Embryonic facial prominence (tissue), 1 donor: ENCODE data around the gene RIMBP2.

ENCODE experiments used
- DNase-seq: peaks from one replicate; pipeline ENCODE4 v3.0.0-alpha.2; 2016; ENCODE audit errors: extremely low spot score

Gene RIMBP2

DNA sequence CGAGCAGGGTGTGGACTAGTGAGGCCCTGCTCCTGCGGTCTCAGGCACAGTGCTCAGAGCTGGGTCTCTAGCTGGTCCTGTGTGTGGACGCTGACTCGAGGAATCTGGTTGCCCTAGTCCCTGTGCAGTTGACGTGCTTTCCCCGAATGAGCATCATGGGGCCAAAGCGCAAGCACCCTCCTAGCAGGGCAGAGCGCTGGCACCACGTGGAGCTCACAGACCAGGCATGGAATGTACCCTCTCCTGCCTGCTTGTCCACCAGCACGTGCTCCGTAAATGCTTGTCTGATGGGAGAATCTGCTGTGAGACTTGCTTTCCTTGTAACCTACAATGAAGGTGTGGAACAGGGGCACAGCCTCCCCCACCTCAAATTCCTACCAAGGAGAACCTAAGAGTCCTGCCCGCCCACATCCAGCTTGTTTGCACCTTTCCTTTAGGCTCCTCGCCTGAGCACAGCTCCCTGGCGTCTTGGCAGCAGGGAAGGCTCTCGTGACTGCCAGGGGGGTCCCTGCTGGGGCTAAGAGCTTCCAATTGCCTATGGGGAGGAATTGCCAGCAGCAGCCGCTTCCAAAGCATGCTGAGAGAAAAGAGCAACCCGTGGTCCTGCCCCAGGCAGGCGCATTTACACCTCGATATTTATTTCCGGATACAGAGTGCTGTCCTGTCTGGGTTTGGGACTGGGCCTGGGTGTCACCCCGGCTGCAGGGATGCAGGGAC is 253.4 kb downstream of the RIMBP2 start:
- no peak for DNase-seq

DNA sequence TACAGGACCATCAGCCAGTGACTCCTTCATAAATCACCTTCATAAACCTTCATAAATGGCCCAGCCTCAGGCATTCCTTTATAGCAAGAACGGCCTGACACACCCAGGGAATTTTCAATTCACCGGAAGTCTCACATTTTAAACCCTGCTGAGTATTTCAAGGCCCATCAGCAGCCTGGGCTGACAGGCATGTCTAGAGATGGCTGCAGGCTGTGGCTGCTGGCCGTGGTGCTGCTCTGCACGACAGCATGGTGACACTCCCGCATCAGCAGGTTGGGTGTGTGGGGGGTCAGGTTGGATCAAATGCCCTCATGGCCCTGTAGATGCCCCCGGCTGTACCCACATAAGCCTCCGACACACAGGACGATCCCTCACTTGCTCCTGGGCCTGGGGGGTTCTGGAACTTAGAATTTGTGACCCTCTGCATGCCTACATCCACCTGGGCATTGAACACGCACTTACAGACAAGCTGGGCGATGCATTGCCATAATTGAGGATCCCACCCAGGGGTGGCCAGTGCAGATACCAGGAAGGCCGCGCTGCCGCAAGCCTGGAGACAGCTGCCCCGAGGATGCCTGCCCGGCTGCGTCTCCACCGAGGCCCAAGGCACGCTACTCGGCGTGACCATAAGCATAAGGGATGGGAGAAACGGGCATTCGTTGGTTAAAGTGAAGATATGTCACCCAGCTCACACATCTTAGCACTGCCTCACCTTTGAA is 254.1 kb downstream of the RIMBP2 start:
- DNase-seq = no peak

DNA sequence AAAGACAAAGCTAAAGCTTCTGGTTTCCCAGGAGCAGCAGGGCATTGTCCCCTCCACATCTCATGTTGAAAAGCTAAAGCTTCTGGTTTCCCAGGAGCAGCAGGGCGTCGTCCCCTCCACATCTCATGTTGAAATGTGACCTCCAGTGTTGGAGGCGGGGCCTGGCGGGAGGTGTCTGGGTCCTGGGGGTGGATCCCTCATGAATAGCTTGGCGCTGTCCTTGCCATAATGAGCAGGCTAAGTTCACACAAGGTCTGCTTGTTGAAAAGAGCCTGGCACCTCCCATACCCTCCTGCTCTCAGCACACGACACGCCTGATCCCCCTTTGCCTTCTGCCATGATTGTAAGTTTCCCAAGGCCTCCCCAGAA is 254.7 kb downstream of the RIMBP2 start:
- DNase-seq = no peak

- no peak for DNase-seq
Observed at GRCh38 chr12:130460611-130461446, 255.3 kb downstream of the RIMBP2 start.

- DNase-seq = no peak
Observed at GRCh38 chr12:130459916-130460315, 256.2 kb downstream of the RIMBP2 start.

- DNase-seq = no peak
Observed at GRCh38 chr12:130458341-130458740, 257.8 kb downstream of the RIMBP2 start.

- no peak for DNase-seq
Observed at GRCh38 chr12:130457215-130457614, 258.9 kb downstream of the RIMBP2 start.

GRCh38 chr12:130456375-130457199 is 259.5 kb downstream of the RIMBP2 start:
- no peak for DNase-seq

DNA sequence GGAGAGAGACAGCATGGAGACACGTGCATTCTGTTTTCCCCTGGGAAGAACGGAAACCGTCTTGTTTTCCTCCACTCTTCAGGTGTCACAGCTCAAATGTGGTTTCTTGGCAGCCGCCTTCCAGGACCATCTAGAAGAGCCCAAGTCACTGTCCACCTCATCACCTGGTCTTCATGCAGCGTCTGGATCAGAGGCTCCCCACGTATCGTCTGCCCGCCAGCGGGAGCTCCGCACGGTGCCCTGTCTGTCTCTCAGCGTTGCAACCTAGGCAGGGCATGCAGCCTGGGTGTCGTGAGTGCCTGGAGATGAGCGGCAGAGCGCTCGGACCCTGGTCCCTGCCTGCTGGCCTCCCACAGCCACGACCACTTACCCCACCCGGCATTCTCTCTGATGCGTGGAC is 260.9 kb downstream of the RIMBP2 start:
- no peak for DNase-seq

DNA sequence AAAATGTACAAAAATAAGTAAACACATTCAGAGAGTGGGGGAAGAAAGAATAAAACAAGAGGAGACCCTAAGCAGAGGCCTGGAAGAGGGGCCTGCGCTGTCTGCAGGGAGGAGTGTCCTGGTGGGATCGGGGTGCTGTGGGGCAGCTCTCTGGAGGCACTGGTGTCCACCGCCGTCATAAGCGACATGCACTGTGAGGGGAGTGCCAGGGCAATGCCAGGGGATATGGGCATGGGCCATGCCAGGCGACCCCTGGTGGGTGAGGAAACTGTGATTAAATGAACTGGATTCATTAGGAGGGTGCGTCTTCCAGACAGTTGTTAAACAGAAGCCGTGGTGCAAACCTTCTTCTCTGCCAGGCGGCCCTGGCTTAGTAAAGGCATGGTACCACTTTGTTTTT is 261.8 kb downstream of the RIMBP2 start:
- DNase-seq = no peak

DNA sequence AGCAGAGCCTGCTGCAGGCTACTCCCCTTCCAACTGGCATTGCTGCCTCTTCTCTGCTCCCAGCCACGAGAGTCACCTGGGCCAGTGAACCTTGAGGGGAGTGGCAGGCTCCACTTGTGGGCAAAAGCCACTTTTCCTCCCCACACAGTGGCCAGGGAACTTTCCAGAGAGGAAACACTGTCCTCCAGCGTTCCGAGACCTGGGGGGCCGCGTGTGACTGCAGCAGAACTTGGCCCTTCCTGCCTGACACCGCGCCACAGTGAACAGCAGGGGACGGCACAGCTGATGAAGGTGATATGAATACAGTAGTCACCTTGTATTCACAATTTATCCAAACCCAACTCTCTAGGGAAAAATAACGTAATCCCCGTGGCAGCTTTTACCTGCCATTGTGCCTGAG is 263.6 kb downstream of the RIMBP2 start:
- no peak for DNase-seq

GRCh38 chr12:130451001-130451930 is 264.8 kb downstream of the RIMBP2 start:
- DNase-seq = no peak

DNA sequence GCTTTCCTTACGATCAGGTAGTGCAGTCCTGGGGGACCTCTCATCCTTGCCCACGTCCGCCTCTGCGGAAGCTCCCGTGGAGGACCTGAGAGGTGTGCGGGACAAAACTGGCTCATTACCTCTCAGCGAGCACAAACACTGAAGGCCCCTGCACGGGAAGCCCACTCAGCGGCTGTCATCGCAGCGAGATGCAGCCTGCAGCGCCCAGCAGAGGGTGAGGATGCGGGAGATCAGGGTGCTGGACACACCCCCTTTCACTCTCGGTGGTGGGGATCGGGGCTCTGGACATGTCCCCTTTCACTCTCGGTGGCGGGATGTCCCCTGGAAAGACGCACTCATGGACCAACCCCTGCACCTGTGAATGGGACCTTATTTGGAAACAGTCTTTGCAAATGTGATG is 266.8 kb downstream of the RIMBP2 start:
- no peak for DNase-seq

GRCh38 chr12:130448044-130448821 is 267.9 kb downstream of the RIMBP2 start:
- DNase-seq = no peak

DNA sequence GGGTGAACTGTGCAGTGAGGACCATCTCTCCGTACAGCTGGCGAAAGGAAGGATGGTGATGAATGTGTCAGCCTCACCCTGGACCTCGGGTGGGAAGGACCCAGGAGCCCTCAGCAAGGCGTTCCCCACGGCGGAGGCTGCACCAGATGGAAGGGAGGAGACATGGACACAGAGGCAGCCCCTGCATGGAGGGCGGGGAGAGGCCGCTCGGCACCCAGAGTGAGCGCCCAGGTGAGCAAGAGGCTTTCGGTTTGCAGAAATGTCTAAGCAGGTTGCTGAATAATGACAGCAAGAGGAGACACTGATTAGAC is 268.5 kb downstream of the RIMBP2 start:
- DNase-seq = no peak

GRCh38 chr12:130446846-130447654 is 269.0 kb downstream of the RIMBP2 start:
- DNase-seq = no peak

- DNase-seq = no peak
Observed at GRCh38 chr12:130444986-130445385, 271.1 kb downstream of the RIMBP2 start.

DNA sequence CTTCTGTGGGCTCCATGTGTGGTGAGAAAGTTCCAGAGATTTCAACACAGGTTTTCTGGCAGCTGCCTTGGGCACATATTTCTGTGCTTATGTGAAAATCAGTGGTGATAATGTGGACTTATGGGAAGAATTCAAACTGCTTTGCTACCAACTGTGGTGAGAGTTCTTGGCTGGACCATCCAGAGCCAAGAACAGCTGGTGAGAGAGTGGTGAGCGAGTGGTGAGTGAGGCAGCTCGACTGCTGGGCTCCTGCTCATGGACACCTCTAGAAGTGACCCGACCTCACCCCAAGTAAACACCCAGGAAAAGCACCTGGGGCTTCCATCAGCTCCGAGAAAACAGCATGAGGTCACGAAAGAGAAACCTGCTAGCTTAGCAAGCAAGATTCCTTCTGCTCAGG is 272.0 kb downstream of the RIMBP2 start:
- DNase-seq = no peak
